ENCODE results near the gene AFF2.

GRCh38 chrX:148885203-148885602 is 384.8 kb downstream of the AFF2 start:
- TF ChIP-seq POLR2A (IDR thresholded peaks at IDR 0.05) (no peak), CTCF (IDR thresholded peaks at IDR 0.05) (no peak)
